ENCODE measurements around the gene SLCO1C1. TPM values are rescaled to one million over a fixed set of nuclear protein-coding genes. Genes with fewer than 3 reads are reported as not detected.

The SLCO1C1 gene
- total RNA-seq, 4 donors from 2014 or later = 0.79 to 5.2 (median 4.0) TPM; not detected in 1

GRCh38 chr12:20657496-20657895 is 37.6 kb upstream of the SLCO1C1 start:
- WGBS, 2 donors (ENCODE audit: low coverage in 1 of 2) = 89 to 100% methylated on average over 2 of the region's 2 CpGs
- no peaks in the 10 kb centered on the region for H3K27me3 ChIP-seq
- no peak for TF ChIP-seq CTCF (IDR thresholded peaks at IDR 0.05)
- no peak for TF ChIP-seq POLR2A (IDR thresholded peaks at IDR 0.05)
- TF ChIP-seq POLR2AphosphoS5 (IDR thresholded peaks at IDR 0.05) = no peak
- TF ChIP-seq EP300 (IDR thresholded peaks at IDR 0.05; ENCODE audit: low read depth) = no peak
- H3K27ac ChIP-seq = no peak overlapping the region
- peaks cover 0 to 66% (median 31%) of the 10 kb centered on the region in 4 donors for H3K36me3 ChIP-seq
- in situ Hi-C loops (cut with MboI; ENCODE audit: low pct_ligation_motif_present in 1 of 4, low pct_unique_long_range_greater_than_20kb in 1 of 4, low sequenced_read_pairs in 3 of 4) (no loop called here), intact Hi-C loops (cut with DNase I; ENCODE audit: low total_unique reads) (no loop called here)
- H3K9me3 ChIP-seq = peaks cover 13 to 19% of the 10 kb centered on the region in 2 donors
- H3K4me1 ChIP-seq = no peaks in the 10 kb centered on the region
- no peak overlapping the region for H3K4me3 ChIP-seq
- no peak for DNase-seq

- TF ChIP-seq POLR2A (IDR thresholded peaks at IDR 0.05) = no peak
- Histone ChIP-seq H3K9me3 (no peaks in the 10 kb centered on the region), H3K4me3 (no peak overlapping the region), H3K27ac (no peak overlapping the region), H3K27me3 (no peaks in the 10 kb centered on the region), H3K4me1 (no peaks in the 10 kb centered on the region), H3K36me3 (peaks cover 0 to 12% (median 5%) of the 10 kb centered on the region in 4 donors)
- DNase-seq = no peak
- WGBS, 2 donors (ENCODE audit: low coverage in 1 of 2) = 80 to 82% methylated on average over 4 of the region's 4 CpGs
- intact Hi-C loops (cut with DNase I; ENCODE audit: low total_unique reads) (no loop called here), in situ Hi-C loops (cut with MboI; ENCODE audit: low pct_ligation_motif_present in 1 of 4, low pct_unique_long_range_greater_than_20kb in 1 of 4, low sequenced_read_pairs in 3 of 4) (no loop called here)
These were observed 13.8 kb upstream of the SLCO1C1 start for GRCh38 chr12:20681334-20681733.

DNA sequence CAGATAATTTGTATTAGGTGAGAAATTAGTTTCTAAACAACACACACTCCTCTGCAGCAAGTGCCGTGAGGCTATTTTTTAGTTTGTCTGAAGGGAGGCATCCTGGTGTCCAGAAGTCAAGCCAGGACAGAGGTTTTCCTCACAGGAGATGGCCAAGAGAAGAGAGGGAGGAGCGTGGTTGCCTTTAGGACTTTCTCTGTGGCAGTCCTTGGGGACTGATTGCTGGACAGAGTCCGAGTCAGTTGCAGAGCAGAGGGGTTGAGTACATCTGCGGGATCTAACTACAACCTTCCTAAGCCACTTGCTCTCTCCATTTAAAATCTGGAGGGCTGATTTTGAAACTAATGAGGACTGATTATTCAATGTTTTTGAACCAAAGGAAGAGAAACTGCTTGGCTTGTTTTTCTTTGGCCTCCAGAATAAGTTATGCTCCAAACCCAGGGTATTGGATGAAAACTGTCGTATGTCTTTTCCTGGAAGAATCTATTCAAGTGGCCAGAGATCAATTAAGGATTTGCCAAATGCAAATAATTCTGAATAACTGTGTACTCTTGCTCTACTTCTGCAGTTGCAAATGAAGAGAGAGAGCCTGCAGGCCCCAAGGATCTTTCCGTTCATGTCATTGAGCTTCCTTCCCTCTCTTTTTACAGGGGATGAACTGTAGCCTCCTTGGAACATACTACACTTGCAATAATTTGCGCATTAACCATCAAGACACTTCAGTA is 1.2 kb downstream of the SLCO1C1 start:
- no peak overlapping the region for H3K4me3 ChIP-seq
- H3K27ac ChIP-seq = no peak overlapping the region
- no peaks in the 10 kb centered on the region for H3K4me1 ChIP-seq
- WGBS, 2 donors (ENCODE audit: low coverage in 1 of 2) = 66 to 72% methylated on average over 5 to 7 of the region's 7 CpGs
- TF ChIP-seq POLR2AphosphoS5 (IDR thresholded peaks at IDR 0.05) = no peak
- TF ChIP-seq EP300 (IDR thresholded peaks at IDR 0.05; ENCODE audit: low read depth) = no peak
- TF ChIP-seq POLR2A (IDR thresholded peaks at IDR 0.05) = no peak
- TF ChIP-seq CTCF (IDR thresholded peaks at IDR 0.05) = no peak
- no peak for DNase-seq
- no peaks in the 10 kb centered on the region for H3K27me3 ChIP-seq
- intact Hi-C loops (cut with DNase I; ENCODE audit: low total_unique reads) = no loop called here
- H3K9me3 ChIP-seq = no peaks in the 10 kb centered on the region
- in situ Hi-C loops (cut with MboI; ENCODE audit: low pct_ligation_motif_present in 1 of 4, low pct_unique_long_range_greater_than_20kb in 1 of 4, low sequenced_read_pairs in 3 of 4) = no loop called here
- H3K36me3 ChIP-seq = no peaks in the 10 kb centered on the region

DNA sequence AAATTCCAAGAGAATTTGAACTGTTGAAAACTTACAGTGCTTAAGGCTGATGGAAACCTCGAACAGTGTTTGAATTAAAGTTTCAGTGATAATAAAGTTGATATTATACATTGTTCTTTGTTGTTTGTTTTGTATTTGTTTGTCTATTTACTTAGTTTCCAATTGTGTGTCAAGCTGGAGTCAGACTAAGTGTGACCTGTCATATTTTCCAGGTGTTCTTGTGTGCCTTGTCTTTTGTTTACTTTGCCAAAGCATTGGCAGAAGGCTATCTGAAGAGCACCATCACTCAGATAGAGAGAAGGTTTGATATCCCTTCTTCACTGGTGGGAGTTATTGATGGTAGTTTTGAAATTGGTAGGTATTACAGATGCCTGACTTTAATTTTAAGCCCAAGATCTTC is 6.0 kb downstream of the SLCO1C1 start:
- WGBS, 2 donors (ENCODE audit: low coverage in 1 of 2) = 62 to 68% methylated on average over 1 of the region's 1 CpG
- in situ Hi-C loops (cut with MboI; ENCODE audit: low pct_ligation_motif_present in 1 of 4, low pct_unique_long_range_greater_than_20kb in 1 of 4, low sequenced_read_pairs in 3 of 4) = no loop called here
- intact Hi-C loops (cut with DNase I; ENCODE audit: low total_unique reads) = no loop called here

More for the DNA sequence above, 6.0 kb downstream of the SLCO1C1 start:
- TF ChIP-seq POLR2AphosphoS5 (IDR thresholded peaks at IDR 0.05) (no peak), EP300 (IDR thresholded peaks at IDR 0.05; ENCODE audit: low read depth) (no peak), CTCF (IDR thresholded peaks at IDR 0.05) (no peak), POLR2A (IDR thresholded peaks at IDR 0.05) (no peak)
- H3K9me3 ChIP-seq = no peaks in the 10 kb centered on the region
- H3K36me3 ChIP-seq = no peaks in the 10 kb centered on the region
- no peak for DNase-seq
- H3K4me1 ChIP-seq = no peaks in the 10 kb centered on the region
- no peak overlapping the region for H3K27ac ChIP-seq
- H3K4me3 ChIP-seq = no peak overlapping the region
- H3K27me3 ChIP-seq = no peaks in the 10 kb centered on the region
